Right lobe of liver (tissue), 6 donors: ENCODE measurements around the gene NF1. TPM values are rescaled to one million over a fixed set of nuclear protein-coding genes. Genes with fewer than 3 reads are reported as not detected.
"Not testable (repeated sequence)": the region's sequence is repeated elsewhere in the genome, so short reads cannot be mapped to it uniquely, and the experiment has no call there.

Experiments used
- ATAC-seq, 4 donors: fragments of 200-7000 bp; cut with Tn5 transposase; one replicate each; pipeline ENCODE4 v1.9.1; 2020; ENCODE audit warnings: mild to moderate bottlenecking in 4 of 4, moderate library complexity in 4 of 4
- DNase-seq, 3 donors: peaks; one replicate each; pipeline ENCODE4 v3.0.0-alpha.2; 2020
- H3K27ac ChIP-seq, 3 donors: fragments of 200-600 bp; one replicate each; pipeline ENCODE4 v1.8.0; 2022
- H3K27me3 ChIP-seq, 2 donors: fragments of 200-600 bp; one replicate each; pipeline ENCODE4 v1.8.0; 2022
- H3K36me3 ChIP-seq, 4 donors: fragments of 200-600 bp; sonication (generic) in 1 of 4; one replicate each; pipeline versions ENCODE4 v1.5.1 to v1.8.0; 2017 to 2022; ENCODE audit warnings: control low read depth in 1 of 4
- H3K4me1 ChIP-seq, 4 donors: fragments of 200-600 bp; sonication (generic) in 1 of 4; one replicate each; pipeline versions ENCODE4 v1.5.1 to v1.8.0; 2017 to 2022; ENCODE audit warnings: control low read depth in 1 of 4
- H3K4me3 ChIP-seq, 3 donors: fragments of 200-600 bp; one replicate each; pipeline ENCODE4 v1.8.0; 2022
- H3K9me3 ChIP-seq, 4 donors: fragments of 200-600 bp; sonication (generic) in 1 of 4; one replicate each; pipeline versions ENCODE4 v1.5.1 to v1.8.0; 2017 to 2022; ENCODE audit warnings: control low read depth in 1 of 4
- POLR2A ChIP-seq: fragments of 450-650 bp; IDR thresholded peaks from one replicate; pipeline ENCODE4 v1.6.1; 2017; ENCODE audit warnings: antibody characterized with exemption, mild to moderate bottlenecking
- WGBS: methylation state at CpG from one replicate; pipeline ENCODE4 v1.1.6; 2018; ENCODE audit warnings: low coverage, low lambda C conversion rate; ENCODE audit not compliant: insufficient coverage; ENCODE audit errors: missing lambda C conversion rate; 5-methylcytosine and 5-hydroxymethylcytosine counted together
- intact Hi-C, 2 donors: fragments of 100-400 bp; cut with DNase I; formaldehyde crosslinking; loops; one replicate each; pipeline versions ENCODE4 v1.11.2 to v1.14.1; 2022
- total RNA-seq, 6 experiments: library from RNA; depleted of rRNA in 2 of 6; stranded (reverse); fragments of >200 nt in 2 of 6; fragmentation: NEBNext Ultra II Directional in 3 of 6; extraction: Animal tissue kit (Norgen Biotek cat#: 25700) in 3 of 6; gene quantifications; one replicate each; pipeline versions ENCODE4 v1.1.0 to v1.2.4, GENCODE V29; 2016 to 2023
- TF ChIP-seq, protein P1 (sequence below), 4 donors: fragments of 200-600 bp in 3 of 4; fragments of 450-650 bp in 1 of 4; IDR thresholded peaks; one replicate each; pipeline versions ENCODE4 v1.5.1 to v1.8.0; 2016 to 2022; ENCODE audit warnings: antibody characterized with exemption in 4 of 4, mild to moderate bottlenecking in 2 of 4
- donor health status: DM: no; HTN: yes; CAD: no.
- donor health status: DM: no; HTN: no; CAD: no.
- donor health status: DM: no; HTN: no; CAD: no.
- donor health status: DM: no; HTN: yes; CAD: no.
- donor health status: DM: no; HTN: yes; CAD: no.

NF1 gene
- total RNA-seq, 6 experiments from 2014 or later, result 26.6 to 35.3 (median 30.0) TPM

GRCh38 chr17:31089471-31089870 lies 5.3 kb upstream of the NF1 start:
- Histone ChIP-seq H3K27ac (no peak overlapping the region), H3K4me1 (no peaks in the 10 kb centered on the region), H3K36me3 (no peaks in the 10 kb centered on the region), H3K9me3 (no peaks in the 10 kb centered on the region), H3K4me3 (no peak overlapping the region), H3K27me3 (no peaks in the 10 kb centered on the region)
- no peak for TF ChIP-seq POLR2A
- TF ChIP-seq, protein P1, sequence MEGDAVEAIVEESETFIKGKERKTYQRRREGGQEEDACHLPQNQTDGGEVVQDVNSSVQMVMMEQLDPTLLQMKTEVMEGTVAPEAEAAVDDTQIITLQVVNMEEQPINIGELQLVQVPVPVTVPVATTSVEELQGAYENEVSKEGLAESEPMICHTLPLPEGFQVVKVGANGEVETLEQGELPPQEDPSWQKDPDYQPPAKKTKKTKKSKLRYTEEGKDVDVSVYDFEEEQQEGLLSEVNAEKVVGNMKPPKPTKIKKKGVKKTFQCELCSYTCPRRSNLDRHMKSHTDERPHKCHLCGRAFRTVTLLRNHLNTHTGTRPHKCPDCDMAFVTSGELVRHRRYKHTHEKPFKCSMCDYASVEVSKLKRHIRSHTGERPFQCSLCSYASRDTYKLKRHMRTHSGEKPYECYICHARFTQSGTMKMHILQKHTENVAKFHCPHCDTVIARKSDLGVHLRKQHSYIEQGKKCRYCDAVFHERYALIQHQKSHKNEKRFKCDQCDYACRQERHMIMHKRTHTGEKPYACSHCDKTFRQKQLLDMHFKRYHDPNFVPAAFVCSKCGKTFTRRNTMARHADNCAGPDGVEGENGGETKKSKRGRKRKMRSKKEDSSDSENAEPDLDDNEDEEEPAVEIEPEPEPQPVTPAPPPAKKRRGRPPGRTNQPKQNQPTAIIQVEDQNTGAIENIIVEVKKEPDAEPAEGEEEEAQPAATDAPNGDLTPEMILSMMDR (IDR thresholded peaks at IDR 0.05), result no peak
- ATAC-seq (no peak), DNase-seq (no peak)
- WGBS, result 65% methylated on average over 3 of the region's 3 CpGs
- intact Hi-C loops, result no loop called here

- DNase-seq, H3K27ac ChIP-seq, H3K36me3 ChIP-seq: not testable (repeated sequence)
These were observed 4.1 kb upstream of the NF1 start for GRCh38 chr17:31090650-31091049.

GRCh38 chr17:31092475-31093064 lies 2.2 kb upstream of the NF1 start:
- H3K4me1 ChIP-seq, result peaks cover 0 to 11% (median 0%) of the 10 kb centered on the region in 4 donors
- intact Hi-C loops, result no loop called here
- no peak overlapping the region for H3K4me3 ChIP-seq
- no peaks in the 10 kb centered on the region for H3K9me3 ChIP-seq
- H3K27ac ChIP-seq, result no peak overlapping the region
- TF ChIP-seq, protein P1 (IDR thresholded peaks at IDR 0.05), result no peak
- TF ChIP-seq POLR2A, result no peak
- no peak for DNase-seq
- no peaks in the 10 kb centered on the region for H3K27me3 ChIP-seq
- 82% methylated on average over 1 of the region's 1 CpG for WGBS
- no peaks in the 10 kb centered on the region for H3K36me3 ChIP-seq
- ATAC-seq, result no peak

More at GRCh38 chr17:31090650-31091049, 4.1 kb upstream of the NF1 start:
- H3K9me3 ChIP-seq, H3K27me3 ChIP-seq, H3K4me3 ChIP-seq, ATAC-seq, intact Hi-C loops, H3K4me1 ChIP-seq: not testable (repeated sequence)
- WGBS, result 96% methylated on average over 3 of the region's 3 CpGs

DNA sequence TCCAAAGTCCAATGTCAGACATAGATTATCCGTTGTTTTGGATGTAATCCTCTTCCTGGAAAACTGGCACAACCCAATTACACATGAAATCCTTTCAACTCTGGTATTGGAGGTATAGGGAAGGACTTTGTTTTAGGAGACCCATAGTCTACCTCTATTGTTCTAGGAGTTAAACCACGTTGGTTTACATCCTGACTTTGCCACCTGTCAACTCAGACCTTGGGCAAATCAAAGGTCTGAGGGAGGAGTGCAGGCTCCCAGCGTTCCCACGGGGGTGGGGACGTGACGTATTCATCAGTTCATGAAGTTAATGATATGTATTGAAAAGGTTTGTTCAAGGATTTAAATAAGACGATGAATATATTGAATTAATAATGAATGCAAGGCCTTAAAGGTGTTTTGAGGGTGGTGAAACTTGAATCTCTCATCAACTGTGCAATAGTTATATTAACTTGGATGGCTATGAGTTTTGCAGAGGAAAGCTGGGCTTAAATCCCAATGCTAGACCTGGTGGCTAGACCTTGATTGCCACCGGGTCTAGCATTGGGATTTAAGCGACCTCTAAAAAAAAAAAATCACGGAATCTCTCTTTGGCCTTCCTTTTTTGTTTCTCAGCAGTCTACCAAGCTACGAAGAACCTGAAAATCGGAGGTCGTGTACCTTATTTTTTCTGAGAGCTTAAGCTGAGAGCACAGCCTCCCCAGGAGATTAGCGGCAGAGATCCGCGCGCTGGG lies 744 bp upstream of the NF1 start:
- Histone ChIP-seq H3K27ac (peak overlapping the region; percentile 68 to 85 (median 83)), H3K27me3 (no peaks in the 10 kb centered on the region), H3K9me3 (no peaks in the 10 kb centered on the region), H3K4me3 (peak overlapping the region; percentile 65 to 80 (median 70)), H3K36me3 (no peaks in the 10 kb centered on the region), H3K4me1 (peaks cover 0 to 11% (median 0%) of the 10 kb centered on the region in 4 donors)
- TF ChIP-seq POLR2A, result no peak
- TF ChIP-seq, protein P1 (IDR thresholded peaks at IDR 0.05), result no peak
- WGBS, result 39% methylated on average over 17 of the region's 17 CpGs
- ATAC-seq (peak in 1 of 4 donors; percentile 1), DNase-seq (no peak)
- intact Hi-C loops, result no loop called here
